Measurements from ENCODE around the gene MAP3K15. TPM values are rescaled to one million over a fixed set of nuclear protein-coding genes. Genes with fewer than 3 reads are reported as not detected.

The MAP3K15 gene
- total RNA-seq, 6 experiments from 2014 or later: 0.09 to 0.29 (median 0.23) TPM

DNA sequence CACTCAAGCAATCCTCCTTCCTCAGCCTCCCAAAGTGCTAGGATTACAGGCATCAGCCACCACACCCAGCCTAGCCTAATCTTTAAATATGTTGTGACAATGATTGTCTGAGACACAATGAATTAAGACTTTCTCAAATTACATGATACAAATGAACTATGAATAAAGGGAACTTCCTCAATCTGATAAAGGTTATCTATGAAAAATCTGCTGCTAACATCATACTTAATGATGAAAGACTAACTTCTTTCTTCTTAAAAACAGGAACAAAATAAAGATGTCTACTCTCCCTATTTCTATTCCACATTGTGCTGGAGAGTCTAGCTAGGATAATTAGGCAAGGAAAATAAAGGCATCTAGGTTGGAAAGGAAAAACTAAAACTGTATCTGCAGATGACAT, 111.6 kb downstream of the MAP3K15 start:
- no peak overlapping the region for H3K27ac Mint-ChIP-seq

DNA sequence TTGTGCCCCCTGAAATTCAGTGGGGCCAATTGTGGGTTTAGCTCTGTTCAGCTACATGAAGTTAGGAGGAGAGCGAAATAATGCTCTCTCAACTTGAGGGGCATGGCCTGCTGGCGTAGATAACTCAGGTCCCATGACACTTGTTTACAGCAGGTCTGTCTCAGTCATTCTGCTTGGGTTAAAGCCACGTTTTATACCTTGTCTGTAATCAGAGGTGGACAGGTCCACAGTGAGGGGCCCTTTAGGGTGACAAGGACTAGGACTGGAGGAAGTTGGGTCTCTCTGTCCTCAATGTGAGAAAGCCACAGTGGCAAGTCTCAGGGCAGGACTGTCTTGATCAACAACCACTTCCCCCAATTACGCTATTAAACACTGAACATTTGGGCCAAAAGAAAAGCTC, 122.6 kb downstream of the MAP3K15 start:
- Mint-ChIP-seq H3K9me3 (no peaks in the 10 kb centered on the region), H3K4me3 (no peak overlapping the region), H3K27me3 (ENCODE audit: insufficient read depth) (peaks cover 11% of the 10 kb centered on the region; the same call in 1 of the 2 replicates)

More for the DNA sequence above, 111.6 kb downstream of the MAP3K15 start:
- no peak for TF ChIP-seq CTCF (IDR thresholded peaks at IDR 0.05)
- Mint-ChIP-seq H3K4me1 (ENCODE audit: low read depth) (no peaks in the 10 kb centered on the region), H3K9me3 (no peaks in the 10 kb centered on the region), H3K36me3 (ENCODE audit: low read depth) (no peaks in the 10 kb centered on the region), H3K4me3 (no peak overlapping the region), H3K27me3 (ENCODE audit: insufficient read depth) (peaks cover 7% of the 10 kb centered on the region)
- DNase-seq: no peak

DNA sequence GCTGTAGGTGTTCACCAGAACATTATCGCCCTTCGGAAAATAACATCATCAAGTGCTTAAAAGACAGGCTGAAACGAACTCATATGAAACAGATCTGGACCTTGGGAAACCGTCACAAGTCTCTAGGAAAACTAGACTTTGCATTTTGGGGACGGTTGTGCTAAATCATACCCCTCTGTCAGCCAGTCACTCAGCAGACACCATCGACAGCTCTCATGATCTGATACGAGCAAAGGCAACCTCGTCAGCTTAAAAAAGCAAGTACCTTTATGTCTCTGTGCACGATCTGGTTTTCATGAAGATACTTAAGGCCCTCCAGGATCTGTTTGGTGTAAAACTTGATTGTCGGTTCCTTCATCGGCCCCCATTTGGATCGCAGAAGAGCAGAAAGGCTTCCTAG, 123.2 kb downstream of the MAP3K15 start:
- peaks cover 11% of the 10 kb centered on the region; the same call in 1 of the 2 replicates for H3K27me3 Mint-ChIP-seq (ENCODE audit: insufficient read depth)
- TF ChIP-seq CTCF (IDR thresholded peaks at IDR 0.05): no peak

More for the DNA sequence above, 122.6 kb downstream of the MAP3K15 start:
- Mint-ChIP-seq H3K27ac (no peak overlapping the region), H3K36me3 (ENCODE audit: low read depth) (no peaks in the 10 kb centered on the region), H3K4me1 (ENCODE audit: low read depth) (no peaks in the 10 kb centered on the region)
- no peak for TF ChIP-seq CTCF (IDR thresholded peaks at IDR 0.05)
- no peak for DNase-seq

GRCh38 chrX:19389227-19389845, 126.0 kb downstream of the MAP3K15 start:
- Mint-ChIP-seq H3K36me3 (ENCODE audit: low read depth) (no peaks in the 10 kb centered on the region), H3K9me3 (no peaks in the 10 kb centered on the region), H3K27ac (no peak overlapping the region), H3K4me3 (no peak overlapping the region), H3K4me1 (ENCODE audit: low read depth) (no peaks in the 10 kb centered on the region), H3K27me3 (ENCODE audit: insufficient read depth) (peaks cover 7% of the 10 kb centered on the region; the same call in 1 of the 2 replicates)
- no peak for TF ChIP-seq CTCF (IDR thresholded peaks at IDR 0.05)
- DNase-seq: no peak

More for the DNA sequence above, 123.2 kb downstream of the MAP3K15 start:
- H3K27ac Mint-ChIP-seq: no peak overlapping the region
- H3K4me1 Mint-ChIP-seq (ENCODE audit: low read depth): no peaks in the 10 kb centered on the region
- H3K9me3 Mint-ChIP-seq: no peaks in the 10 kb centered on the region
- H3K36me3 Mint-ChIP-seq (ENCODE audit: low read depth): no peaks in the 10 kb centered on the region
- H3K4me3 Mint-ChIP-seq: no peak overlapping the region
- no peak for DNase-seq

DNA sequence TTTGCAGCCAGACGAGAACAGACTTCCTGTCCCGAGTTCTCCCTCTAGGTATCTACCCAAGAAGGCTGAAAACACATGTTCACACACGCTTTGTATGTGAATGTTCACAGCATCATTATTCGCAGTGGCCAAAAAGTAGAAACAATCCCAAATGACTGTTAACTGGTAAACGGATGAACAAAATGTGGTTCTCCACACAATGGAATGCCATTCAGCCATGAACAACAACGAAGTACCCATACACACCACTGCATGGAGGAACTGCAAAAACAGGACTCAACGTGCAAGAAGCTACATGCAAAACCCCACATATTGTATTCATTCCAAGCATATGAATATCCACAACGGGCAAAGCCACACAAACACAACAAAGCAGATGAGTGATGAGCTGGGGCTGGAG, 126.6 kb downstream of the MAP3K15 start:
- TF ChIP-seq CTCF (IDR thresholded peaks at IDR 0.05): no peak
- Mint-ChIP-seq H3K36me3 (ENCODE audit: low read depth) (no peaks in the 10 kb centered on the region), H3K4me1 (ENCODE audit: low read depth) (no peaks in the 10 kb centered on the region), H3K27me3 (ENCODE audit: insufficient read depth) (peaks cover 9% of the 10 kb centered on the region), H3K4me3 (no peak overlapping the region), H3K27ac (no peak overlapping the region), H3K9me3 (no peaks in the 10 kb centered on the region)
- DNase-seq: no peak
